HG03280 (cell line): ENCODE results near the gene SLCO4A1.

Experiments
- ATAC-seq: cut with Tn5 transposase; IDR thresholded peaks from one replicate; pipeline ENCODE4 v1.9.1; 2021; ENCODE audit warnings: mild to moderate bottlenecking, moderate library complexity; ENCODE audit not compliant: unreplicated experiment

The SLCO4A1 gene

DNA sequence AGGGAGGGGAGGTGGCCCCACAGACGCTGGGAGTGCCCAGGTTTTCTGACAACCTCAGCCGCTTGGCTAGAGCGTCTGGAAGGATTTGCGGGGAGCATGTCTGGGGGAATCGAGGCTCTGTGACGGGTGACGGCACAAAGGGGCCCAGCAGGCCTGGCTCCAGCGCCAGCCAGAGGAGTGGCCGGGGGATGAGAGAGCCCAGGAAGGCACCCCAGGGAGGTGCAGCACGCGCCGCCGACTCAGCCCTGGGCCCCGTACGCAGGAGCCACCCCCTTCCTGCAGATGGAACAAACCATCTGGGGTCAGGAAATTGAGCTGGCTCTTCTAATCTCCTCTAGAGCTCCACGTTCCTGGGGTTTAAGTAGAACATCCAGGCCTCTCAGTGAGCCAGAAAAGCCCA, 5.9 kb upstream of the SLCO4A1 start:
- ATAC-seq: no peak

DNA sequence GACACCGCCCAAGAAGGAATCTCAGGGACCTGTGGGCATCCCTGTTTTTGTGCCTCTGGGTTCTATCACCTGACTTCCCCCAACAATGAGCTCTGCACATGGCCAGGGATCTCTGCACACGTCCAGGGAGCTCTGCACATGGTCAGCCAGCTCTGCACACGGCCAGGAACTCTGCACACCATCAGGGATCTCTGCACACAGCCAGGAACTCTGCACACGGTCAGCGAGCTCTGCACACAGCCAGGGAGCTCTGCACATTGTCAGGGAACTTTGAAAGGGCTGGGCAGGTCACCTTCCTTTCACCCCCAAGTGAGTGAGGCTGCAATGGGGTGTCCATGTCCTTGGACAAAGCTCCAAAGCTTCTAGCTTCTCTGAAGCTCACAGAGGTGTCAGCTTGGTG, 5.2 kb upstream of the SLCO4A1 start:
- no peak for ATAC-seq

DNA sequence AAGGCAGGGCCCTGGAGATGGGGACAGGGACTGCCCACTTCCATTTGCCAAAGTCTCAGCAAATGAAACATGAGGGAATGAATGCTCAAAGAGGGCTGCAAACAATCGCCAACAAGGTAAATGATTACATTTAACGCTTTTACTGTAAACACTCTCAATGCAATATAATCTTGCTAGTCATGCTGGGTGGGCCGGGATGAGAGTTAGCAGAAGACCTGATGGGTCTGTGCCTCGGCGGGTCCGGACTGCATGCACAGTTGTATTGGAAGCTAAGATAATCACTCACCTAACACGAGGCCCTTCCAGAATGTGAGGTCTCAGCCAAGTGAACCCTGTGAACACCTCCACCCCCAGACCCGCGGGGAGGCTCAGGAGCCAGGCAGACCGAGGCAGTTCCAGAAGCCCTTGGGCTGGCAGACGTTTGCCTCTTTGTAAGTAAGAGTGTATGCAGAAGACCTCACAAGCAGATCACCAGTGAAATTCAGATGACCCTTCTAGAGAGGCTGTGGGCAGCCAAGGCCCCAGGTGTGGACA, 4.7 kb upstream of the SLCO4A1 start:
- no peak for ATAC-seq

DNA sequence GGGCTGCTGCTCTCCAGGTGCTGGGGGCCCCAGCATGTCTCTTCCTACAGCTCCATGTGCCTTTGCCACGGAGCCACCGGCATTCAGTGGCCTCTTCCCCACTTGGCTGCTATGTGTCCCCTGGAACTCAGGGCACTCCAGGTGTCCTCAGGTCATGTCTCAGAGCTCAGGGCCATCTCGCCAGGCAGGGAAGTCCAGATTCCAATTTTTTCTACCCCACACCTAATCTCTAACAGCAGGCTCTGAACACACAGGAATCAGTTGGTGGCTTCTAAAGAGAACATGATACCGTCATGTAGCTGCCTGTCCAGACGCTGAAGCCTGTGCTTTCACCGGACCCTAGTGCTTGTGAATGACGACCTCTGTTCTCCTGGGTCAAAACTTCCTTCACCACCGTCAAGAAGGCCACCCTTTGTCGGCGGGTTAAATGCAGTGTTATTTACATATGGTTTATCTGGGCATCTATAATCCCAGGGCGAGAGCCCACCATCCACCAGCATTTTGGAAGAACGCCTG, 4.2 kb upstream of the SLCO4A1 start:
- no peak for ATAC-seq

- no peak for ATAC-seq
Measured at GRCh38 chr20:62638679-62639406, 3.5 kb upstream of the SLCO4A1 start.

DNA sequence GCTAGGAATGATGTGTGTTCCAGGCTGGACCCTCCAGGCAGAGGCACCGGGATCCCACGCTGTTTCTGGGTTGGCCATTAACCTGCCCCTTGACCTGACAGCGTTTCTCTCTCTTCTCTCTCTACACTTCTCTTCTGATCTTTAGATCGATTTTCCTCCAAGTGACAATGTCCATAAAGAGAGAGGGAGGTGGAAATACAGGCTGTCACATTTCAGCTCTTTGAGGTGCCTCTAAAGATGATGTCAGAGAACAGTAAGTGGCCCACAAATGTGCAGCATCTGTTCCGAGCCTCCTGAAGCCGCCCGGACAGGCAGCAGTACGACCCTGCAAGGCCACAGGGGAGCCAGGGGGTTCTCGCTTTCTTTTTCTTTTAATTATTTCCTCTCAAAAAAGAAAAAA, 2.5 kb upstream of the SLCO4A1 start:
- ATAC-seq: no peak

DNA sequence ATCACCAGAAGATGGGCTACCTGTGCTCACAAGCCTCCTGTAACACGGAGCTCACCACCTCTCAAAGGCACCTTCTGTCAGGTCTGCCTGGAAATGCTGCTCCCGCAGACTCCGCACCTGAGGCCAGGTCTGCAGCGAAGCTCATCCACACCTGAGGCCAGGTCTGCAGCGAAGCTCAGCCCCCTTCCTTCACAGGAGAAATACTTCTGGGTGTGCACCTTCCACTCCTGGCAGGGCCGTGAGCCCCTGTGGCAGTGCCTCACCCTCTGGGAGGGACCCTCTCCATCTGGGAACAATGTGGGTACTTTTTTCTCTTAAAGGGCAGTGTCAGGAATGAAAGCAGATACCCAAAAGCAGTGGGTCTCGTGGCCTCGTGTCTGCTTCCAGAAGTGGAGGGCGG, 1.4 kb upstream of the SLCO4A1 start:
- no peak for ATAC-seq

DNA sequence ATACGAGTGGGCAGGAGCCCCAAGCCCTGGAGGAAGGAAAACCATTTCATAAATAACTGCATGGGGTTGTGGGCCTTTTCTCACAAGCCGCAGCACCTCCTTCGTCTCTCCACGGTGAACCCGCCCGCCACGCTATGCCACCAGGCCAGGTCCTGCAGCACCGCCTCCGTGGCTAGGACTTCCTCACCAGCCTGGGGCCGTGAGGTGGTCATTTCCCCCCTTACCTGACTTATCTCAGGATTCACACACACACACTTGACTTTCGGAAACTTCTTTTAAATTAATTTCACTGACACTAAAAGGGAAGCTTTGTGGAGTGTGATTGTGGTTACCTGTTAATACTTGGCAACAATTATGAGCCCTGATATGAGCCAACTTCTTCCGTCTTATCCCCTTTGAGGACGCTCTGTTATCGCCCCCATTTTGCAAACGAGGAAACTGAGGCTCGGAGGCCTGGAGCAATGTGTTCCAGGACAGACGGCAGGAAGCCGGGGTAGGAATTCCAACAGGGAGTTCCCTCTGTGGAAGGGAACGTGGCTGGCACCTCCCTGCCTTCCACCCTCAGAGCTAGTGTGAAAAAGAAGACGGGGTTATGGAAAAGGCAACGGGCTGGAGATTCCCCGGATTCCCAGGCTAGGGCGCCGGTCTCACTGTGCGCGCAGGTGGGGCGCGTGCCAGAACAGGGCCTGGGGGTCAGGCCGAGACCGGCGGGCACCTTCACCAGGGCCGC, 817 bp upstream of the SLCO4A1 start:
- no peak for ATAC-seq

- ATAC-seq: peak; percentile 18
Measured at GRCh38 chr20:62642666-62643520, 590 bp downstream of the SLCO4A1 start.

DNA sequence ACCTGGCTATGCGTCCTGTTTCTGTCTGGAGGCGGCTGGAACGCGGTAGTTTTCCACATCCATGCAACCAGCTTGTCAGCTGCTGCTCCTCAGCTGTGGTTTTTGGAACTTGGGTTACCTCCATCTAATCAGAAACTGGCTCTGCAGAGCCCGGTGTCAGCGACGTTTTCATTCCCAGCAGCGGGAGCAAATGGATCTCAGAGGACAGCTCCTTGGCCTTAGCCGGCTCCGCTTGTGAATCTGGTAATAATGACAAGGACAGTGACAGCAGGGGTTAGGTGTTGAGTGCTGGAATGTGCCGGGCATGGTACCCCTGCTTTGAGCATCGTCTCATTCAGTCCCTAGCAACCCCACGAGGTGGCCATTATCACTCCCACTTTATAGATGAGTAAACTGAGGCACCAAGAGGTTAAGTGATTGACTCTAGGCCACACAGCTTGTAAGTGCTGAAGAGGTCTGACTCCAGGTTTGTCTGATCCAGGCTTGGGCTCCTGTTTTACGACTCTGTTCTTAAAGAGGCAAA, 1.3 kb downstream of the SLCO4A1 start:
- ATAC-seq: no peak

DNA sequence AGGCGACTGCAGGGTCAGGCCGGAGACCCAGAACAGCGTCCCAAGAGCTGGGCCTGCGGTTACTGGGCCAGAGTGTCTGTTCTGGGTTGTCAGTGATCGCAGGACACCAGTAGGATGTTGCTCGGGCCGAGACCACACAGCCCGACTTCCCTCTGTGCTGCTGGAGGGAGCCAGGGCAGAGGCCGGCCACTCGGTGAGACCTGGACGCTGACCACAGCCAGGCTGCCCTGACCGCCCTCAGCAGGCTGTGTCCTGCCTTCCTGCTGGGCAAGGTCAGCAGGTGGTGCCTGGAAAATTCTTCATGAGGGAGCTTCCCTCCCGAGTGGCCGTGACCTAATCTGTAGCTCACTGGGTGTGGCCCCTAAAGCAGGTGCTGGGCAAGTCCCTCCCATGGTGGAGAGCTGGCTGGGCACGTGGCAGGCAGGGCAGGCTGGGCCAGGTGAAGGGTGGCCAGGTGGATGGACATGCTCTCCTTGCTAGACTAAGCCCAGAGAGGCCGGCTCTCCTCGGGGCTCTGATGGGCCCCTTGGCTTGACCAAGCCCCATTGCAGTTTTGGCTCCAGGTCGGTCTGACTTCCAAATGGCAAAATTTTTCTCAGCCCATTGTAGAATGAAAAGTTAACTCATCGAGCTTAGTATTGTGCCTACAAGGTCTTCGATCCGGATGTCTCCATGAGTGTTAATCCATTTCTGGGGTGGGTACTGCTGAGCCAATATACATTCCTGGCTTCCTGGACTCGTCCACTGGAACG, 1.9 kb downstream of the SLCO4A1 start:
- no peak for ATAC-seq

- ATAC-seq: no peak
Measured at GRCh38 chr20:62644802-62645496, 2.6 kb downstream of the SLCO4A1 start.

- ATAC-seq: no peak
Measured at GRCh38 chr20:62645613-62646012, 3.3 kb downstream of the SLCO4A1 start.

DNA sequence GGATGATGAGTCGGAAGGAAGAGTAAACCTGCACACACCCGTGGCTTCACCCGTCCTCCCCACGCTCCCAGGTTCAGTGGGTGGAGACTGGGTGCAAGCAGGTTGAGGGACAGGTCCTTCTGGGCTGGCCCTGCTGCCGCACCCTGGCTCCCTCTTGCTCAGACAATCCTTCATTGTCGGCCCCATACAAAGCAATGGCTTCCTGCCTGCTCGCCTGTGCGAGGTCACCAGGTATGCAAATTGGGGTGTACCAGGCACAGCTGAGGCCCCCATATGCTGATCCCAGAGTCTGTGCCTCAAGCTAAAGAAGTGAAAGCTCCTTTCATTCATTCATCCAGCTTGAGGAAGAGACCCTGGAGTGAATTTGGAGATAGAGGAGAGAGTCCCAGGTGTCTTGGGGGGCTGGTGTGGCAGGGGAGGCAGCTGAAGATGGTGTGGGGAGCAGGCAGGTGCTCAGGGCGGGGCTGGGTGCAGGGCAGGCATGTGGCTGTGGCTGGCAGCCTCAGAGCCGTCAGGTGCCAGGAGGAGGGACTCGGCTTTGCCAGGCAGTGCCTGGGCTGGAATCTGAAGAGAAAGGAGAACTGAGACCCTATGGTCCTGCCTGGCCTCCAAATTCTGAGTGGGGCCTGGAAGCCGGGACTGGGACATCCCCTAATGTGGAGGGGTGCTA, 4.7 kb downstream of the SLCO4A1 start:
- no peak for ATAC-seq

GRCh38 chr20:62647521-62648317, 5.4 kb downstream of the SLCO4A1 start:
- no peak for ATAC-seq

DNA sequence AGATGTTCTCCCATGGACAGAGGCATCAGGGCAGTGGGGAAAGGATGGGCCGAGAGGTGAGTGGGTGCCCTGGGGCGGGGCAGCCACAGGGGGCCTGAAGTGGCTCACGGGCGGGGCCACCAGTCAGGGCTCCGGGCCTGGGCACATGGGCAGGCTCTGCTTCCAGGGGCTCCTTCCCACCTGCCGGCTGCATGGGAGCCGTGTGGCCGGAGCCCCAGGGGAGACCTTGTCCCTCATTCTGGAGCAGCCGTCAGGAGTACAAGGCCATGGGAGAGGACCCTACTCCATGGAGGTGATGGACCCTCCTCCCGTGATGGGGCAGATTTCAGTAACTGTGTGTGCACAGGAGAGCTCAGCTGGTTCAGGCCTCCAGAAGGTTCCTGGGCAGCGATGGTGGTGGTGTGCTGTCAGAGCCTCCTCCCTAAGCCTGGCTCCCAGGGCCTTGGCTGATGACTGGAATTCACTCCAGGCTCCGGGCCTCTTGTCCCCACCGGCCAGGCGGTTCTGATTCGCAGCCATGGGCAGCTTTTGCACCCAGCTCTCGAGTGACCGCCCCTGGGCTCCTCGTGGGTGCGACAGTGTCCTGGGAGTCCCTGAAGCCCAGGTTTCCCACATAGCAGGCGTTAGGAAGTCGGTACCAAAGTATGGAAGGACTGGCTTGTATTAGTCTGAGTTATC, 6.2 kb downstream of the SLCO4A1 start:
- ATAC-seq: no peak

- no peak for ATAC-seq
Measured at GRCh38 chr20:62649140-62649539, 6.8 kb downstream of the SLCO4A1 start.
